Suprapubic skin (tissue), 4 donors: ENCODE measurements around the gene MAP2K1. TPM values are rescaled to one million over a fixed set of nuclear protein-coding genes. Genes with fewer than 3 reads are reported as not detected.

ENCODE experiments used
- DNase-seq, 2 donors: peaks; one replicate each; pipeline ENCODE4 v3.0.0-alpha.2; 2019; ENCODE audit warnings: low spot score in 2 of 2
- H3K27ac ChIP-seq: fragments of 200-600 bp; sonication (generic); one replicate; pipeline ENCODE4 v1.5.1; 2019
- H3K27me3 ChIP-seq: fragments of 200-600 bp; sonication (generic); one replicate; pipeline ENCODE4 v1.5.1; 2019
- H3K36me3 ChIP-seq: fragments of 200-600 bp; sonication (generic); one replicate; pipeline ENCODE4 v1.5.1; 2019
- H3K4me1 ChIP-seq: fragments of 200-600 bp; sonication (generic); one replicate; pipeline ENCODE4 v1.5.1; 2019
- H3K4me3 ChIP-seq: fragments of 200-600 bp; sonication (generic); one replicate; pipeline ENCODE4 v1.5.1; 2019; ENCODE audit warnings: mild to moderate bottlenecking
- H3K9me3 ChIP-seq: fragments of 200-600 bp; sonication (generic); one replicate; pipeline ENCODE4 v1.5.1; 2019
- CTCF ChIP-seq, 2 donors: fragments of 200-600 bp in 1 of 2; fragments of 450-650 bp in 1 of 2; sonication (generic) in 1 of 2; IDR thresholded peaks; one replicate each; pipeline ENCODE4 v1.5.1; 2016 to 2019; ENCODE audit warnings: antibody characterized with exemption in 2 of 2, mild to moderate bottlenecking in 1 of 2, moderate library complexity in 1 of 2
- EP300 ChIP-seq: sonication (generic); formaldehyde crosslinking; IDR thresholded peaks from one replicate; pipeline ENCODE4 v1.6.1; 2017; ENCODE audit warnings: antibody characterized with exemption
- POLR2A ChIP-seq, 2 donors: fragments of 450-650 bp; IDR thresholded peaks; one replicate each; pipeline ENCODE4 v1.6.1; 2017; ENCODE audit warnings: antibody characterized with exemption in 2 of 2, mild to moderate bottlenecking in 2 of 2, moderate library complexity in 2 of 2
- POLR2AphosphoS5 ChIP-seq, 3 donors: sonication (generic); formaldehyde crosslinking; IDR thresholded peaks; one replicate each; pipeline ENCODE4 v1.6.1; 2017; ENCODE audit warnings: antibody characterized with exemption in 3 of 3
- WGBS: methylation state at CpG from one replicate; pipeline ENCODE4 v1.1.5; 2018; 5-methylcytosine and 5-hydroxymethylcytosine counted together
- total RNA-seq, 4 donors: library from RNA; depleted of rRNA; stranded (reverse); fragments of >200 nt; gene quantifications; one replicate each; pipeline ENCODE4 v1.1.0, GENCODE V29; 2016

Gene MAP2K1
- total RNA-seq, 4 donors from 2014 or later: 23.6 to 31.0 (median 27.9) TPM

GRCh38 chr15:66422347-66422746 lies 35.6 kb downstream of the MAP2K1 start:
- Histone ChIP-seq H3K27ac (no peak overlapping the region), H3K4me1 (peaks cover 5% of the 10 kb centered on the region), H3K9me3 (no peaks in the 10 kb centered on the region), H3K27me3 (no peaks in the 10 kb centered on the region), H3K4me3 (no peak overlapping the region), H3K36me3 (no peaks in the 10 kb centered on the region)
- WGBS: 94% methylated on average over 4 of the region's 4 CpGs
- DNase-seq: no peak
- TF ChIP-seq EP300 (no peak), POLR2A (IDR thresholded peaks at IDR 0.05) (no peak), CTCF (IDR thresholded peaks at IDR 0.05) (no peak), POLR2AphosphoS5 (IDR thresholded peaks at IDR 0.05) (no peak)

GRCh38 chr15:66423149-66423548 lies 36.4 kb downstream of the MAP2K1 start:
- H3K27ac ChIP-seq: no peak overlapping the region
- H3K4me1 ChIP-seq: no peaks in the 10 kb centered on the region
- H3K9me3 ChIP-seq: no peaks in the 10 kb centered on the region
- no peaks in the 10 kb centered on the region for H3K27me3 ChIP-seq
- 80% methylated on average over 3 of the region's 3 CpGs for WGBS
- DNase-seq: no peak
- H3K36me3 ChIP-seq: no peaks in the 10 kb centered on the region
- TF ChIP-seq POLR2A (IDR thresholded peaks at IDR 0.05) (no peak), EP300 (no peak), POLR2AphosphoS5 (IDR thresholded peaks at IDR 0.05) (no peak), CTCF (IDR thresholded peaks at IDR 0.05) (no peak)
- no peak overlapping the region for H3K4me3 ChIP-seq

- Histone ChIP-seq H3K4me1 (no peaks in the 10 kb centered on the region), H3K36me3 (no peaks in the 10 kb centered on the region), H3K4me3 (no peak overlapping the region), H3K27ac (no peak overlapping the region), H3K9me3 (no peaks in the 10 kb centered on the region), H3K27me3 (no peaks in the 10 kb centered on the region)
- 95% methylated on average over 9 of the region's 9 CpGs for WGBS
- TF ChIP-seq EP300 (no peak), POLR2AphosphoS5 (IDR thresholded peaks at IDR 0.05) (no peak), POLR2A (IDR thresholded peaks at IDR 0.05) (no peak), CTCF (IDR thresholded peaks at IDR 0.05) (no peak)
- no peak for DNase-seq
These were observed 38.4 kb downstream of the MAP2K1 start for GRCh38 chr15:66424963-66425612.

GRCh38 chr15:66425837-66426236 lies 39.1 kb downstream of the MAP2K1 start:
- Histone ChIP-seq H3K4me1 (no peaks in the 10 kb centered on the region), H3K27ac (no peak overlapping the region), H3K4me3 (no peak overlapping the region), H3K9me3 (no peaks in the 10 kb centered on the region), H3K27me3 (no peaks in the 10 kb centered on the region), H3K36me3 (no peaks in the 10 kb centered on the region)
- 81% methylated on average over 4 of the region's 4 CpGs for WGBS
- TF ChIP-seq CTCF (IDR thresholded peaks at IDR 0.05): no peak
- TF ChIP-seq POLR2AphosphoS5 (IDR thresholded peaks at IDR 0.05): no peak
- no peak for TF ChIP-seq POLR2A (IDR thresholded peaks at IDR 0.05)
- no peak for TF ChIP-seq EP300
- DNase-seq: no peak

GRCh38 chr15:66429117-66429516 lies 42.4 kb downstream of the MAP2K1 start:
- no peaks in the 10 kb centered on the region for H3K36me3 ChIP-seq
- 94% methylated on average over 4 of the region's 4 CpGs for WGBS

More at GRCh38 chr15:66429117-66429516, 42.4 kb downstream of the MAP2K1 start:
- Histone ChIP-seq H3K4me1 (no peaks in the 10 kb centered on the region), H3K9me3 (no peaks in the 10 kb centered on the region), H3K4me3 (no peak overlapping the region), H3K27ac (no peak overlapping the region), H3K27me3 (no peaks in the 10 kb centered on the region)
- TF ChIP-seq POLR2AphosphoS5 (IDR thresholded peaks at IDR 0.05) (no peak), CTCF (IDR thresholded peaks at IDR 0.05) (no peak), POLR2A (IDR thresholded peaks at IDR 0.05) (no peak), EP300 (no peak)
- no peak for DNase-seq
